ENCODE measurements around the gene SEC14L6.
"Not testable (repeated sequence)": the region's sequence is repeated elsewhere in the genome, so short reads cannot be mapped to it uniquely, and the experiment has no call there.

SEC14L6 gene

DNA sequence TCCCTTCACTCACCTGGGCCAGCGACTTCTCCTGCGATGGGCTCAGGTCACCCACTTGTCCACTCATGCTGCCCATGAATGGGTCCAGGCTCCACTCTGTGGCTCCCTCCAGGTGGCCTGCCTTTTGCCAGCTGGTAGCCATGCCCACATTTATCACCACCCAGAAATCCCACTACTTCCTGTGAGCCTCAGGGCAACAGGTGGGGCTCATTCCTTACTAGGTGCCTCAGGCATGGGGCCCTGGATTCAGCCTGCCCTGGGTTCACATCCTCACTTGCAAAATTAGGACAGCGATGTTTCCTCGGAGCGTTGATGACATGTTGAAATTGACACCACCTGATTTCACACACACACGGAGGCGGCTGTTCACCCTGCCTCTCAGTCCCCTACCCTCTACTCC is at the start of gene SEC14L6:
Gene SEC14L6, minus strand, starts transcription at position 126 of the 400 bp plus-strand sequence. Its CDS starts 59 bp downstream, at position 67.
- DNase-seq (ENCODE audit: low read depth) = no peak

GRCh38 chr22:30596199-30596598 is 49.7 kb upstream of the SEC14L6 start:
- no peak for DNase-seq (ENCODE audit: low read depth)

DNA sequence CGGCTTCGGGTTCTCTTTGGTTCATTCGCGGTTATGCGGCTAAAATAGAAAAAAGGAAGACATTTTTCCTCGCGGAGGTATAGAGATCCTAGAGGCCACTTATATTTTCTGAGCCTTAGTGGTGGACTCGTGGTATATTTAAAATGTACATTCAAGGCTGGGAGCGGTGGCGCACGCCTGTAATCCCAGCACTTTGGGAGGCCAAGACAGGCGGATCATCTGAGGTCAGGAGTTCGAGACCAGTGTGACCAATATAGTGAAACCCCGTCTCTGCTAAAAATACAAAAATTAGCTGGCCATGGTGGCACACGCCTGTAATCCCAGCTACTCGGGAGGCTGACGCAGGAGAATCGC is 45.8 kb upstream of the SEC14L6 start:
- DNase-seq (ENCODE audit: low read depth) = not testable (repeated sequence)

- peak; percentile 96 for DNase-seq (ENCODE audit: low read depth)
These were observed 45.2 kb upstream of the SEC14L6 start, which contains the start of gene PES1 for GRCh38 chr22:30591588-30592359. TSS of gene PES1 (minus strand) at chr22:30591910. CDS start at chr22:30591833, 77 bp downstream.

DNA sequence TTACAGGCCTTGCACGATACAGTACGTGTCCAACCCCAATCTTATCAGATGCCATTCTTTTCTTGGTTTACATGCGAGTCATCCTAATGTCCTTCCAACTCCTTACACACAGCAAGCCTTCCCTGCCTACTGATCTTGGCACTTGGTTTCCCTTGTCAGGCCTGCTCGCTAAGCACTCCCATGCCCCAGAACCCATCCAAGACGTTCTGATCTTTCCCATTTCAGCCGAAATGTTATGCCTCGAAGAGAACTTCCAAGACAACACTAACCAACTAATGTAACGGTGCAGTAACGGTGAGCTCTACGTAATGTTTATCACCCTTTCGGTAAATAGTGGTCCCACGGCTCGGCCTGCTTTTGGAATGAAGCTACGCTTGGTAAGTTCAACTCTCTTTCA is 44.6 kb upstream of the SEC14L6 start:
- no peak for DNase-seq (ENCODE audit: low read depth)

DNA sequence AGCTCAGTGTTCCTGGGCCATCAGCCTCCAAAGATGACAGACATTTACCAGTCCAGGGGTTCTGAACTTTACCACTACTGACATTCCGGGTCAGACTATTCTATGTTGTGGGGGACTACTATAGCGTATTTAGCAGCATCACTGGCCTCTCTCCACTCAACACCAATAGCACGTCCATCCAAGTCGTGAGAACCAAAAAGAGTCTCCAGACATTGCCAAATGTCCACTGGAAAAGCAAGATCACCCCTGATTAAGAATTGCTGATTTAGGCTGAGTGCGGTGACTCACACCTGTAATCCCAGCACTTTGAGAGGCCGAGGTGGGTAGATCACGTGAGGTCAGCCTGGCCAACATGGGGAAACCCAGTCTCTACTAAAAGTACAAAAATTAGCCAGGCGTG is 39.9 kb upstream of the SEC14L6 start:
- DNase-seq (ENCODE audit: low read depth) = no peak

DNA sequence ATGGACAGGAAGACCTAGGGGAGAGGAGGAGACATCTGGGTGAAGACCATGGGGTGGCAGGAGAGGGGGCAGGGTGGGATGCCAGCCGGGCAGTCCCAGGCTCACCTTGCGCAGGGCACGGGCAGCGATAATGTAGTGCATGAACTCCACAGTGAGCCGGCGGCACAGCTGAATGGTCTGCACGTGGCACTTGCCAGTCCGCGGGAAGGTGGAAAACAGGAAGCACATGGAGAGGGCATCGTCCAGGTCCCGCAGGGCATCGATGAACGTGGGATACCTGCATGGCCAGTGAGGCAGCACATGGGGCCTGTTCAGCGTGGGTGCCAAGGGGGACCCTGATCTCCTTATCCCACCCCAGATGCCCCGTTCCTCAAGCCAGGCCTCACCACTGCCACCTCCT is 37.9 kb upstream of the SEC14L6 start:
- DNase-seq (ENCODE audit: low read depth) = no peak

DNA sequence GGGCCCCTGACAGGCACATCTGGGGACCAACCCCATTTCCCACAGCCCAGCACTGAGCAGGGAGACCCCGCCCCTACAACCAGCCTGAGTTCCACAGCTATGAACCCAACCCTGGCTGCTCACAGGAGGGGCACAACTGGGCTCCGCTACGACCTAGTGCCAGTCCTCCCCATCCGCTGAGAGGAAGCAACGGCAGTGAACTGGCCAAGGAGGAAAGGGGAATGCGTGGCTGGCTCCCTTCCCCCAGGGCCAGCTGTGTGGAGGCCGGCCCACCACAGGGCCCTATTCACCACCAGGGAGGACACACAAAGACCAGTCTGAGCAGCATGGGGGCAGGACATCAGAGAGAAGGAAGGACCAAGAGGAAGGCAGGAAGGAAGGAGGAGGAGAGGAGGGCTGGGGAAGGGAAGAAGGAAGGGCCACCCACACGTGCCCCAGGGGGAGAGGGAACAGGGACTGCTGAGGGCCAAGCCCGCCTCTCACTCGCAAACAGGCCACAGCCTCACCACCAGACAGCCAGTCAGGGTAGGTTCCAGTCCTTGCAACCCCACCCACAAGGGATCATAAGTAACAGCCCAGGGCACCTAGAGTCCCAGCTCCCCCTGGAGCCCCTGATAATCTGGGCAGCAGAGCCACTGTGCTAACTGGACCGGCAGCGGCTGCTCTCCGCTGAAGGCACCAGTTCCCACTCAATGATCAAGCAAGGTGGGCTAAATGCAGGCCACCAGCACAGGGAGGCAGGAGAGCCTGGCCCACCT is 36.4 kb upstream of the SEC14L6 start:
- no peak for DNase-seq (ENCODE audit: low read depth)

DNA sequence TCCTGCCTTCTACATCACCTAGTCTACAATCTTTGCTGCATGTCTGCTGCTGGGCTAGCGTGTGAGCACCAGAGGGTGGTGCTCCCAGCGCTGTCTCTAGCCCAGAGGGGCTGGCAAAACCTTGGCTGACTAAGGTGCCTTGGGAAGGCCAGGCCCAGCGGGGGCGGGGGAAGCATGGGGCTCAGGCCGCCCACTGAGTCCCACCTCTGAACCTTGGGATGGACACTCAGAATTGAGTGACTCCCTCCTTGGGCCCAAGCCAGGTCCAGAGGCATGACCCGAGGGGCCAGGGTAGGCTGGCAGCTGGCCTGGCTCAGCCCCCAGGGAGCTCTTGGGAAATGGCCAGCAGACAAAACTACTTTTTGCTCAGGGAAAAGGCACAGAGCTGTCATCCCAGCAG is 35.5 kb upstream of the SEC14L6 start:
- no peak for DNase-seq (ENCODE audit: low read depth)

DNA sequence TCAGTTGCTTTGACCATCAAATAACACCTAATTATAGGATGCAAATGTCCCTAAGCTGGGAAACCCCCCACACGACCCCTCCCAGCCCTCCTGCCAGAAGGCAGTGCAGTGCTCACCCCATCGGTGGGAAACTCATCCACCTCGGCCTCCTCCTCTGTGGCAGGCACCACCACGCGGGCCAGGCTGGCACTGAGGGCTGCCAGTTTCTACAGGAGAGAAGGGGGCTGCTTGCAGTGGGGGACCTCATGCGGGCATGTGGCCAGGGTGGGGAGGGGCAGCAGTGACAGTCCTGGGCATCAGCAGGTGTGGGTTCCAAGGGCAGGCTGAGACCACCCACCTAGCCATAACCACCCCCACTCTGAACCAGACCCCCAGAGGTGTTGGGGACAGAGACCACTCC is 34.4 kb upstream of the SEC14L6 start:
- no peak for DNase-seq (ENCODE audit: low read depth)

DNA sequence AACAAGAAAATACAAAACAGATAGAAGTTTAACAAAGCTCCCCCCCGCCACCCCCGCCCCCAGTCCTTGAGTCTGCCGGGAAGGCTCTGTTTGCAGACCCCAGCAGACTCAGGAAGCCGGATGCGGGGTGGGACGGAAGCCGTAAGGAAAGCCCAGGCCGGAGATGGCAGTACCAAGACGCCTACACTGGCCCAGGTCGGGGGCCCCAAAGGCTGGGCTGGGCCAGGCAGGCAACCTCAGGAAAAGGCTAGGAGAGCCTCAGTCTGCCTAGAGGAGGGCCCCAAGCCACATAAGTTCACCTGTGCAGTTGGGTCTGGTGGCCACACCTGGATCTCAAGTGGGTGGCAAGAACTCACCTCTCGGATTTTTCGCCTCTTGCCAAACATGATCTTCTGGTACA is 31.9 kb upstream of the SEC14L6 start:
- no peak for DNase-seq (ENCODE audit: low read depth)

DNA sequence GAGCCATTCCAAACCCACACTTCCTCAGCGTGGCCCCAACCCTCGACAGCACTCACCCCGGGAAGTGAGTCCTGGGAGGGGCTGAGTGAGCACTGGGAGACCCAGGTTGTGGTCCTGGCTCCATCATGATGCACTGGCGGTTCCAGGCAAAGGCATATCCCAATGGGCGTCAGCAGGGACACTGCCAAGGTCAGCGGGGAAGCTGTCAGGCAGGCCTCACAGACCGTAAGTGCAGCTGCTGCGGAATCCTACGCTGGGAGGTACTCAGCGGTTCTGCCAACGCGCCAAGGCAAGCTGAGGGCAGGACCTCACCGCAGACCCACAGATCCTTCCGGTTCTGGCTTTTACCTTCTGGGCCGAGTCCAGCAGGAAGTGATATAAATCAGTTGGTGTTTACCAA is 29.3 kb upstream of the SEC14L6 start:
- no peak for DNase-seq (ENCODE audit: low read depth)

DNA sequence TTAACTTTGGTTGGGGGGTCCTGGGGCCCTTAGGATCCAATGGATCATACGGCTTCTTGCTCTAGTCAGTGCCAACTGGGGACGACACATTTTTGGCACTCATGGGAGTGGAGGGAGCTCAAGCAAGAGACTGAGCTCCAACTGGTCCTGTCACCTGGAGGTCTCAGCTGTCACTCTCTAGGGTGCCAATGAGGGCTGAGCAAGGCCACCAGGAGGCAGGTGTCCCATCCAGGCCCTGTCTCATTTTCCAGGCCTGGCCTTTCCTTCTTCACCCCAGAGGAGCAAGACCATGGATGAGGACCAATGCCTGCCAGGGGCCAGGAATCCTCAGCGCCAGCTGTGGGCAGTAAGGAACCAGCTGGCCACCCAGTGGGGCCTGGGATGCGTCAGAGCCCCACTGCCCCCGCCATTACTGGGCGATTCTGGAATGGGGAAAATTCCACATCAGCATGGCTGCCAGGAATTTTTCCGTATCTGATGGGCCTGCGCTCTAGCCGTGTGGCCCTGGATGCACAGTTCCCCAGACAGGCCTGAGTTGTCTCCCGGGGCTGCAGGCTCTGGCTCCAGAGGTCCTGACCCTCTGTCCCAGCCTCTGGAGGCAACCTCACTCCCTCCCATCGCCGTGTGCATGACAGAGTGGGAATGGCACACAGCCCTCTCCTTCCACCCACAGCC is 28.6 kb upstream of the SEC14L6 start:
- no peak for DNase-seq (ENCODE audit: low read depth)

- DNase-seq (ENCODE audit: low read depth) = no peak
These were observed 27.8 kb upstream of the SEC14L6 start, which contains the start of gene GAL3ST1 for GRCh38 chr22:30574095-30574981. TSS of gene GAL3ST1 (minus strand) at chr22:30574665. CDS start at chr22:30557392, 17,273 bp downstream.

DNA sequence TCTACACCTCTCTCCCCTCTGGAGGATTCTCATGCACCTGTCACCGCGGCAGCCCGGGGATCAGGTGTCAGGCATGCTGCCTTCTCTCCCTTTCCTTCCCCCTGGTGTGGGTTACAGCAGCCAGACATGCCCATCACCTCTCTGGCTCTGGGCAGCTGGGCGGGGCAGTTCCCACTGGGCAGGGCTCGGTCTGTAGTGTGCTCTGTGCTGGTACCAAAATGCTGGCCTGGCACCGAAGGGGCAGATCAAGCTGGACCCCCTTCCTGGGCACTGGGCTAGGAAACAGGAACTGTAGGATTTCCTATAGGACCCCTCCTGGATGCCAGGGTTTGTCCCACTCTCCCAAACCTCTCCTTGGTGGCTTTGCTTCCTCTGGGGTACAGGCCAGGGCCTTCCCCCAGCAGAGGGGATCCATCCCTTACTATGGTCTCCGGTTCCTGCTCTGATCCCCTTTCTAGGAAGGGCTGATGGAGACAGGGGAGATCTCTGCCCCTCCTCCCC is 27.1 kb upstream of the SEC14L6 start:
- DNase-seq (ENCODE audit: low read depth) = no peak

DNA sequence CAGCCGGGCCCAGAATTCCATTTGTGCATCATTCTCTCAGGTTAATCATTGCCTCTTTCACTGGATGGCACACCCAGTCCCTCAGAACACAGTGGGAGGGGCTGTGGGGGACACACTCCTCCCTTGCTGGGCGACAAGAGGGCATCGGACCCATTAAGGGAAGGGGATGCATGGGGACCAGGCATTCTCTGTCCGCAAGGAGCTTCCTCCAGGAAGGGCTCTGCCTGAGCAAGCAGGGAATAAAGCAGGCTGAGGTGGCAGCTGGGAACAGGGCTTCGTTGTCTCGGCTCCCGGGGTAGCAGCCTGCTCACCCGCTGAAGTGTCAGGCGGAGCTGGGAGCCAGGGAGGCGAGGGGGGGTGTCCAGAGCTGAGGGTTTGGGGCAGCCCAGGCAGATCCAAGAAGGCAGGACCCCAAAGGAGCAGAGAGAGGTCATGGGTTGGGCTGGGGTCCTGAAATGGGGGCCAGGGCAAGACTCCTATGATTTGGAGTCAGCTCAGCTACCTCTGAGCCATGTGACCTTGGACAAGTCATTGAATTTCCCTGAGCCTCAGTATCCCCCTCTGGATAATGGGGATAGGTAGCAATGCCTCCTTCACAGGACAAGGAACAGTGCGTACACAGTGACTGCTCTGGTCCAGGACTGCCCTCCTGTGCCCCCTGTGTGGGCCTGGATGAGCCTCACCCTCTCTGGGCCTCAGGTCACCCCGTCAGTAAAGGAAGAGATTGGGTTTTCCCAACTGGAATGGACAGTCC is 26.5 kb upstream of the SEC14L6 start:
- no peak for DNase-seq (ENCODE audit: low read depth)

GRCh38 chr22:30572210-30572609 is 25.7 kb upstream of the SEC14L6 start:
- no peak for DNase-seq (ENCODE audit: low read depth)

GRCh38 chr22:30569674-30570202 is 23.2 kb upstream of the SEC14L6 start:
- no peak for DNase-seq (ENCODE audit: low read depth)

- DNase-seq (ENCODE audit: low read depth) = no peak
These were observed 21.7 kb upstream of the SEC14L6 start for GRCh38 chr22:30568137-30568805.

DNA sequence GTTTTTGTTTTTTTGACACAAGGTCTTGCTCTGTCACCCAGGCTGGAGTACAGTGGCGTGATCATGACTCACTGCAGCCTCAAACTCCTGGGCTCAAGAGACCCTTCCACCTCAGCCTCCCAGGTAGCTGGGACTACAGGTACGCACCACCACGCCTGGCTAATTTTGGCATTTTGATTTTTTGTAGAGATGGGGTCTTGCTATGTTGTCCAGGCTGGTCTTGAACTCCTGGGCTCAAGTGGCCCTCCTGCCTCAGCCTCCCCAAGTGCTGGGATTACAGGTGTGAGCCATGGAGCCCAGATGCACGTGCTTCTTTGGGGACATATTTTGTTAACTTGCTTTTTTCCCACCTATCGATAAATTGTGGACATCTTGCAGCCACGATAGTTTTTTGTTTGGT is 20.7 kb upstream of the SEC14L6 start:
- not testable (repeated sequence) for DNase-seq (ENCODE audit: low read depth)
